HG02840 (cell line): ENCODE results near the gene TMX4.
"Not testable (repeated sequence)": the region's sequence is repeated elsewhere in the genome, so short reads cannot be mapped to it uniquely, and the experiment has no call there.

Experiments used
- ATAC-seq: cut with Tn5 transposase; IDR thresholded peaks from one replicate; pipeline ENCODE4 v1.9.1; 2021; ENCODE audit warnings: mild to moderate bottlenecking, moderate library complexity, moderate number of reproducible peaks; ENCODE audit not compliant: unreplicated experiment, low FRiP score

TMX4 gene, protein sequence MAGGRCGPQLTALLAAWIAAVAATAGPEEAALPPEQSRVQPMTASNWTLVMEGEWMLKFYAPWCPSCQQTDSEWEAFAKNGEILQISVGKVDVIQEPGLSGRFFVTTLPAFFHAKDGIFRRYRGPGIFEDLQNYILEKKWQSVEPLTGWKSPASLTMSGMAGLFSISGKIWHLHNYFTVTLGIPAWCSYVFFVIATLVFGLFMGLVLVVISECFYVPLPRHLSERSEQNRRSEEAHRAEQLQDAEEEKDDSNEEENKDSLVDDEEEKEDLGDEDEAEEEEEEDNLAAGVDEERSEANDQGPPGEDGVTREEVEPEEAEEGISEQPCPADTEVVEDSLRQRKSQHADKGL

DNA sequence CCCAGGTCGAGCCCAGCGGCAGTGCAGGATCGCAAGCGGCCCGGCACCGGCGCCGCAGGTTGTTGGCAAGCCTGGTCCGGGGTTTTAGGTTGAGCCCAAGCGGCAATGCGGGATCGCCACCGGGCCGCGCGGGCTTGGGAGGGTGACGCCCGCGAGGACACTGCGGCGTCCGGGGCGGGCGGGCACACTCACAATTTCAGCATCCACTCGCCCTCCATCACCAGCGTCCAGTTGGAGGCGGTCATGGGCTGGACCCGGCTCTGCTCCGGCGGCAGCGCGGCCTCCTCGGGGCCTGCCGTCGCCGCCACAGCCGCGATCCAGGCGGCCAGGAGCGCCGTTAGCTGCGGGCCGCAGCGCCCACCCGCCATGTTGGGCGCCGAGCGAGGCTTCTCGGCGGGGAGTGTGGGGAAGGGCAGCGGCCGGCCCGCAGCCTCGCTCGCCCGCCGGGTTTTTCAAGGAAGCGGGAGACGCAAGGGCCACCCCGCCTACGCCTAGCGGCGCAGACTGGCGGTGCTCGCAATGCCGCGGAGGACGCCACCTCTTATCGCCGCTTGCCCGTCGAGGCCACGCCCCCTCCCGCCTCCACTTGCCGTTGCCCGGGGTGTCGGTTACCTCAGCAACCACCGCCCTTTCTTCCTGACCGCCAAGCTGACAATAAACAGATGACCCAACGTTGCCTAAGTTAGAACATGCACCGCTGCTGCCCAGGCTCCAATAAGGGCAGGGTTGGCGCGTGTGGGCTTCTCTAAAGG, at the start of gene TMX4:
TSS of gene TMX4 (minus strand) at position 516 of the 752 bp plus-strand sequence. CDS start at position 368, 148 bp downstream.
- ATAC-seq = peak; percentile 89

DNA sequence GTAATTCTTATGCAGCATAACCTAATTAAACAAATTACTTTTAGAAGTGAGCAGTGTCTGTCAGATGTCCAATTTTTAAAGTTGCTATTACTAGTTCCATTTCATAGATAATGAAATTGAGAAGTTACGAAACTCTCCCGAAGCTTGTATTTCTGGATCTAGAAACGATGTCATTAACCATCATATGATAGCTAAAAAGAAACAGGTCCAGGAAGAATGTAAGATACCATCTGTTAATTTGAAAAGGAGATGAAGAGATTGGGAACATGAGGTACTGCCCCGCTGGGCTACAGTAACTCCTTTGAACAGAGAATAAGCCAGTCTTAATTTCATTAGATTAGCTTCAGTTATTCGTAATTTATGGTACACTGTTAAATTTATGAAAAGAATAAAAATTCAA, 47.5 kb upstream of the TMX4 start:
- ATAC-seq = no peak

DNA sequence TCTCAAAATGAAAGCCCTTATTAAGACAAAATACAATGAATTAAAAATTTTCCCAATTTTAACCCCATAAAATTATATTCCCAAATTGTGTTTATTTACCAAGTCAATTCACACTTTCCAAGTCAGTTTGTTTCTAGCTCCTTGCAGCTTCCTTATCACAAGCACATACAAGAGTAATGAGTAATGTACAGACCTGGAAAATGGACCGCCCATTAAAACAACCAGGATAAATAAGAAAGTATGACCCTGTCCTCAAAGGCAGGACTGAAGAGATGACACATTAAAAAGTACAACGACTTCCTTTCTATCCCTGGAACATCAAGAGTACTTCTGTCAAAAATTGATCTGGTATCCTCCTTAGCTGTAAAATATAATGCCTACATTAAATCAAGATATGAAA, 47.1 kb upstream of the TMX4 start:
- ATAC-seq = no peak

DNA sequence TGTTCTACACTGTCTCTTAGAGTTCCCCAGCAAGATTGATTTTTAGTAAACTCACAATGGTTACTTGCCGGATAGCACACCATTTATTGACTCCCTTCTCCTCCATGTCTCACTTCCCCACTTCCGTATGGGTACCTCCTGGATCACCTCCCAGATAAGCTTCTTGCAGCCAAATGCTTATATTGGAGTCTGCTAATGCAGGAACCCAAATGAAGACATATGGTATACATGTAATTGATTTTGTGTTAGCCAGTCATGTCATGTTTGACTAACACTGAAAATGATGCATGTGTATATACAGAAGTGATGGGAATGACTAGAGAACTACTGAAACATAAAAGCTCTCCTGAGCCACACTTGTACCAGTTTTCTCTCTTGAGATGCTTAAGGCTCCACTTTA, 46.1 kb upstream of the TMX4 start:
- no peak for ATAC-seq

DNA sequence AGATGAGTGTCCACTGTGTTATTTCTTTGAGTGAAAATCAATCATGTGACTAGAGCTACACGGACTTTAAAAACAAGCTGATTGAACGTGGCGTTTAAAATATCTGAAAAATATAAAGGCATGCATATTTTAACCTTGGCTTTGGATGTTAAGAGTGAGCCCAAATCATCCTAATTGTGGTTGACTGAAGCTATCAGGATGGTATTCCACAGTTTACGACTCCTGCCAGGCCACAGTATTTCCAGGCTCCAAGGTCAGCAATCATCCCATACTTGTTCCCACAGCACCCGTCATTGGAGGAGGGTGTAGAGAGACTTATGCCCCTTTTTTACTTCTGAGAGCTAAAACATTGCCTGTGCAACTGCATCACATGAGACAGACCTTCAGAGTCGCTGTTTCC, 43.2 kb upstream of the TMX4 start:
- no peak for ATAC-seq

DNA sequence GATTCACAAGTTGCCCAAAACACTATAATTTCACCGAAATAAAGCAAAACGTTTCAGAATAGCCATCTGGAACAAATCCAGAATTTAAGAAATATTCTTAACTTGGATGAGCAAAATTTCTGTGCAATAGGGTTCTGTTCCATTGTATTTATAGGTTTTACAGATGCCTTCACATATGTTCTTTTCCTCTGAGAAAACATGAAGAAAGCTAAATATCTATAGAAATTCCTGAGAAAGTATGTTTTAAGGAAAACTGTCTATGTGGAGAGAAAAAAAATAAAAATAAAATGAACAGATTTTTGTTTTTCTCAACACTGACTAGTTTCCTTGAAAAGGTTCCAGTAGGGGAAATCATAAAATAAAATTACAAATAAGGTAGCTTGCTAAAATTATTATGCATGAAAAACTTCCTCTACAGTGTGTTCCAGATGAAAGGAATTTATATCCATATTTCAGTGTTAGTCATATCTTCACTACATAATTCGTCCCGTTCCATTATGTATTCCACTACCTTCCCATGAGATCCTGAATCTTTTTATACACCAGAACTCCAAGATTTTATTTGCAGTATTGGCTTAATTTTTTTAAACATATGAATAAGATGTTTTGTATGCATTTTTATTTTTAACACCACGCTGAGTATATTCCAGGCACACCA, 42.4 kb upstream of the TMX4 start:
- no peak for ATAC-seq

DNA sequence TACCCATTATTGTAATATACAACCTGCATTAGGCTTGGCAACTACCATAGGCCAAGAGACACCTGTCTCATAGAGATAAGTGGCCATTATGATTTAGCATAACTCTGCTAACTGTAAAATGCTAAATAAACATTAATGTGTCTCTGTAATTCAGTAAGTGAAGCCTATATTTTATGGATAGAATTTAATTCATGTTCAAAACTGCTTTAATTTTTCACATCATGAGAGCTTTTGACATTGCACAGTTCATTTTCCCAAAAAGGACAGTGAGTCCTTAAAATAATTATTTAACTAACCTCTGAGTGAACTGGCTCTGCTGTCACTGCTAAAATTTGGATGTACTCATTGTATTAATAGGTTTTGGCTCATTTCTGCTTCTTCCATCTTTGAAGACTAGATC, 41.4 kb upstream of the TMX4 start:
- ATAC-seq = no peak

DNA sequence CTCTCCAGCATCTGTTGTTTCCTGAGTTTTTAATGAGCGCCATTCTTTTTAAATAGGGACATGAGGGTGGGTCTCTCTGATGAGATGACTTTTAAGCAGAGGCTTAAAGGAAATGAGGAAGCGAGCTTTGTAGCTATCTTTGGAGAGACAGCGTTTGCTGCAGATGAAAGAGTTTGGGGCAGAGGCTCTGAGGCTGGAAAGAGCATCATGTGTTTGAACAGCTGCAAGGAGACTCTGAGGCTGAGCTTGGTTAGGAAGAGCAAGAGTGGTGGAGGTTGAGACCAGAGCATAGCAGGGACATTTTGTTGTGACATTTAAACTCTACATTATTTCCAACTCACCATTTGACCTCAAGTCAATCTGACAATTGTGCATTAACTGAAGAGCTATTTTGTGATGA, 38.3 kb upstream of the TMX4 start:
- no peak for ATAC-seq

DNA sequence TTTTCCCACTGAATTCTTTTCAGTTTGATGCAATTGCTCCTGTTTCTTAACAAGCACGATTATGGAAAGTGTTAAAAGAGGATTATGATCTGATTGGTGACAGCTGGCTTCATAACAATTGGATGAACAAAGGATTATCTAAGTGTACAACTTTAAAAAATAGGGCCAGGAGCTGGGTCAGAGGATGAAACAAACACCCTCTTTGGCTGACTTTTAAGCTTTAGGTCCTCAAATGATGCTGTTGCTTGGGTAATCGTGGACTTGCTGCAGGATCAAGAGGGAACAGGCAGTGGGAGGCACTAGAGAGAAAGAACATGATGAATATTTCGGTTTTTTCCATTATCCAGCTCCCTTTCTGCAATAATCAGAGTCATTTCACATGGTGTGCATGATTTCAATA, 35.5 kb upstream of the TMX4 start:
- no peak for ATAC-seq

DNA sequence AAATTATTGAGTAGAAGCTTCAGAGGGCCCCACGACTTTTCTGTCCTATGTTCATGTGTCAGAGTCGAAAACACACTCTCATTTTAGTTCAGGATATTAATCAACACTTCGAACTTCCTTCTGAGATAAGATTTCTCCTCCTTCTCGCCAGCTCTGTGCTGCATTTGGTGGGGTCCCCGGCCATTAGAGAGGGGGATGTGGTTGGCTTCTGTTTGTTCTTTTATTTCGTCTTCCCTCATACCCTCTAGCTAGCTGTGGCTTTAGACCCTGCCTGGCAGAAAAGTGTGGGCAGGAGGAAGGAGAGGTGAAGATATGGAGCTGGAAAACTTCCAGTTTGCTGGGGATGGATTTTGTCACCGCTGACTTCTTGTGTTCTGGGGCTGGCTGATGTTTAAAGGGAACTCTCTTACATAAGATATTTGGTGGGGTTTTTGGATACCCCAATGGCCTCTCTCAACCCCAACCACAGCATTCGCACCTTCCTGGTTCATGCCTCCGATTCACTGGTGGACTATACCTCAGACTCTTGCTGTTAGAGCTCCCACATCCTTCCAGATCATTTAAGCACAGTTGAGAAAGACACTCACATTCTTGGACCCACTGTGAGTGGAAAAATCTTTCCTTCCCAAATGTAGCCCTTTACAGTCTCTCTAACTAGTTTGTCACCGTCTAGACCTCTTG, 30.7 kb upstream of the TMX4 start:
- no peak for ATAC-seq

DNA sequence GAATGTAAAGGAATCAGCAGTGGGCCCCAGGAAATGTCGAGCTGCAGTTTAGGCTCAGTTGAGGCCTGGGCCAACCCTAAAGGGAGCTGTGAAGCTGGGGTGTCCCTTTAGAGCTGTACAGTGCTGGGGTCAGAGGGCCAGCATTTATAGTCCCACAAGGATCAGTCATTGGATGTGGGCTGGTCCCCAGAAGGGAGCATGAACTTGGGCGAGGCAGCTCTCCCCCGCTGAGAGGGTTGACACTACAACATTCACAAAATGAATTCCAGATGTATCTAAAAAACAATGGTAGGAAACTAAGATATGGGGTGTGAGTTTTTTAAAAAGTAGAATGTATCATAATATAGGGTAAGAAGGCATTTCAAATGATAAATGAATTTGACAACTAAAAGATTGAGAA, 29.7 kb upstream of the TMX4 start:
- ATAC-seq = no peak

DNA sequence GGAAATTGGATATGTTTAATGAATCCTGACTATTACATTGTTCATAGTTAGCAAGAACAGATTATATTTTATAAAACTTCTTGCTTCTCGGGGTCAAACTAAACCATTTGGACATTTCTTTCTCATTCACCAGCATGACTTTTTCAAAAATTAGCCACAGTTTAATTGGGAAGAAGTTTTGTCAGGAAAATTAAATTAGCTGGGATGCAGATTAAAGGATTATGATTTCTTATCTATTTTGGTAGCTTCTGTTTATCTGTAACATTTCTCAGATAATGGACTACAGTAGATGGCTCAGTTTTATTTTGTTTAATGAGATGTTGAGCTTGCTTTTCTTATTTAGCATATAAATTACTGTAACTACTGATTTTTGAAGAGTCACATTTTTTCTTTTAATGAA, 26.4 kb upstream of the TMX4 start:
- no peak for ATAC-seq

DNA sequence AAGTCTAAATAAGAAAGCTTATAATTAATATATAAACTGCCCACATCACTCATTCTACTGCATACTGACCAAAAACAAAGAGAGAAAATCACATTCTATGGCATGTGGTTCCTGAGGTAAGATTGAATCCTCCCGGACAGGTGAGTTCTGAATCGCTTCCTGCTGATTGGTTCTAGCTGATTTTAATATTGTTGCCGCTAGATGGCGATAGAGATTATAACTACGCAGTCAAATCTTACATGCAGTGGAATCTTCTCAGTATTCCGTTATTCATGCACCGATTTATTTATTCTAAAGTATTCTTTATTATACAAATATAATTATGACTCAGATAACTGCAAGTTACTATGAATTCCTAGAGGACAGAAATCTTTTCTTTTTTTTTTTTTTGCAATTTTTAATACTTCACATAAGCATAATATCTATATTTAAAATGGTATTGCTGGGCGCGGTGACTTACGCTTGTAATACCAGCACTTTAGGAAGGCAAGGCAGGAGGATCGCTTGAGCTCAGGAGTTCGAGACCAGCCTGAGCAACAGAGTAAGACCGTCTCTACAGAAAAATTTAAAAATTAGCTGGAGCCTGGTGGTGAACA, 24.2 kb upstream of the TMX4 start:
- ATAC-seq = peak; percentile 77

DNA sequence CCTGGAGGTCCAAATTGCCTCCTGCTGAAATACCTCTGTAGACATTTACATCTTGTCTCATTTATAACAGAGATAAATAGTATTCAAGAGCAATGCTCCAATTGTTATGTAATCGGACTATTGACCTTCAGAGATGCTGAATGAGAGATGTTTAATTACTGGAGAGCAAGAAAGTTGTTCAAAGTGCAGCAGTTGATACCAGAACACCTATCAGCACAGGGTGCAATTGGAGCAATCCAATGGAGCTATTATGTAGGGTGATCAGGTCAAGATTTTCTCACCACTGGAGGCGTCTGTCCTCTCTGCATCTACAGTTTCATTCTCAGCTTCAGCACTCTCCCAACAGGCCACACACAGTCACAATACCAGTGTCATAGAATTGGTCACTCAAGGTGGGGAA, 19.5 kb upstream of the TMX4 start:
- ATAC-seq = no peak

DNA sequence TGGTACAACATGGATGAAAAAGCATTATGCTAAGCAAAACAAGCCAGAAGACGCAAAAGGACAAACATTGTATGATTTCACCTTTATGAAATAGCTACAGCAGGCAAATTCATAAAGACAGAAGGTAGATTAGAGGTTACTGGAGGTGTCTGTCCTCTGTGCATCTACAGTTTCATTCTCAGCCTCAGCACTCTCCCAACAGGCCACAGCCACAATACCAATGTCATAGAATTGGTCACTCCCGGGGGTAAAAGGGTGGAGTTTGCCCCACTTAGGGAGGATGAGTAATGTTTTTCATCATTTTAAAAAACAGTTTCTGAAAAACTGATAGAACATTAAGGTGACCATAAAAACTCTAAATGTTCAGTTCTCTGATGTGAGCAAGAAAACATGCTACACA, 17.2 kb upstream of the TMX4 start:
- ATAC-seq = no peak

DNA sequence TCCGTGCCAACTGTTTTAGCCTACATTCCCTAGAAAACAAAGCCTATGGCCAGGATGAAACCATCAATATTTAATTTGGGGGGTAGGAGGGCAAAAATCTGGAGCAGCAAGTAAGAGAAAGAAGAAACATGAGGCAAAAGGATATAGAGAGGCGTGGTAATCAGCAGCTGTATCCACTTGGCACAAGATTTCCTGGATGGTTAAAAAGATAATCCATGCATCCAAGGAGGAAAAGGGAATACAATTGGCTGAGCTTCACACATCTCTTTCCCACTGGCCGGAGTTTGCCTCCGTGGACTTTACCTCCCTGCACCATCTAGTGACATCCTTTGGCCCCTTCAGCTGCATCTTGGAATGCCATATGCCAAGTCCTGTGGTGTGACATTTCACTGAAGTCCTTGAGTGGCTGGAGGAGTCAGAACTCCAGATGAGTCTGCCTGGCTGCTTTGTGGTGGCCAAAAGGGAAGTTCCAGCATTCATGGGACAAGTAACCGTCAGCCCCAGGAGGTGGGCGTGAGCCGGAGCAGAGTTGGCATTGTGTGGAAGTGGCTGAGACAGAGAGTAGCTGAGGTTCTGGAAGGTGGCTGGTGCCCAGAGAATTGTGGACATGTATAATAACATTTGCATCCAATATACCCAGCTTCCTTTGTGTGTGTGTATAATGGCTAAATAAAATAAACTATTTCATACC, 13.7 kb upstream of the TMX4 start:
- no peak for ATAC-seq

DNA sequence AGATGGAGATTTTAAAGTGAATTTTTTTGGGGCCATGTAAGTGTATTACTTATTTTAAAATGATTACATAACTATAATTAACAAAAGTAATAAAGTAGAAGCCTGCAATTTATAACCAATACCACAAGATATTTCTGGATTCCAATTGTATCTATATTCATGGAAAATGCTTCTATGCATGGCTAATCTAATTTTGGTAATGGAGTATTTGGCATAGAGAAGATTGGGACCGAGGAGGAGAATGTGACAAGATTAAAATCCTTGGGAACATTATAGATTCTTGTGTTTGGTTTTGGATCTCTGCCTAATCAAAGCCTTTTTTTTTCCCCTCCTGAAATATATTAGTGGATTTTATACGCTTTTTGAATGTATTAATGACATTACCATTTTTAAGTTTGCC, 12.9 kb upstream of the TMX4 start:
- no peak for ATAC-seq

DNA sequence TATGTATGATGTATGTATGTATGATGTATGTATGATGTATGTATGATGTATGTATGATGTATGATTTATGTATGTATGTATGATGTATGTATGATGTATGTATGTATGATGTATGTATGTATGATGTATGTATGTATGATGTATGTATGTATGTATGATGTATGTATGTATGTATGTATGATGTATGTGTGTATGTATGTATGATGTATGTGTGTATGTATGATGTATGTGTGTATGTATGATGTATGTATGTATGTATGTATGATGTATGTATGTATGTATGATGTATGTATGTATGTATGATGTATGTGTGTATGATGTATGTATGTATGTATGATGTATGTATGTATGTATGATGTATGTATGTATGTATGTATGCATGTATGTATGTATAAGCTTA, 12.0 kb upstream of the TMX4 start:
- not testable (repeated sequence) for ATAC-seq

DNA sequence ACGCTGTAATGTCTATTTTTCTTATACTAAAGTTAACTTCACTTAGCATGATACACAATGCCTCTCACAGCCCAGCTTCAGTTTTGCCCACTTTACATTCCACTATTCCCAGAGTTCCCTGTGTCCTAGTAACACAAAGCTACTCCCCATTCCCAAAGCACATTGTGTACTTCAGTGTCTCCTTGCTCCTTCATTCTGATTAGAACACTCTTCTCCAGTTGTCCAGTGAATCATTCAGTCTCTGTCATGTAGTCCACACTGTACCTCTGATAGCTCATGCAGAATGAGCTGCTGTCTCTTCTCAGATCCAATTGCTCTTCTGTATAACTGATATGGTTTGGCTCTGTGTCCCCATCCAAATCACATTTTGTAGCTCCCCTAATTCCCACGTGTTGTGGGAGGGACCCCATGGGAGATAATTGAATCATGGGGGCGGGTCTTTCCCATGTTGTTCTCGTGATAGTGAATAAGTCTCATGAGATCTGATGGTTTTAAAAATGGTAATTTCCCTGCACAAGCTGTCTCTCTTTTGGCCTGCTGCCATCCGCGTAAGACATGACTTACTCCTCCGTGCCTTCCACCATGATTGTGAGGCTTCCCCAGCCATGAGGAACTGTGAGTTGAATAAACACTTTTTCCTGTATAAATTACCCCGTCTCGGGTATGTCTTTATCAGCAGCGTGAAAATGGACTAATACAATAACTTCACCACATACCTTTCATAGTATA, 2.1 kb upstream of the TMX4 start:
- ATAC-seq = no peak
